Neural crest cell (in vitro differentiated cells): ENCODE measurements around the gene PAQR4. TPM values are rescaled to one million over a fixed set of nuclear protein-coding genes. Genes with fewer than 3 reads are reported as not detected.

ENCODE experiments used
- DNase-seq: peaks from one replicate; pipeline ENCODE4 v3.0.0; 2021; ENCODE audit warnings: low read depth, mixed read lengths, low spot score
- H3K27ac Mint-ChIP-seq: one replicate; pipeline ENCODE4 v1.8.0; 2021; ENCODE audit warnings: mild to moderate bottlenecking, mixed read lengths; ENCODE audit not compliant: unreplicated experiment
- H3K27me3 Mint-ChIP-seq: 2 replicates; pipeline ENCODE4 v1.8.0; 2021; ENCODE audit warnings: low read depth, mild to moderate bottlenecking, mixed read lengths
- H3K36me3 Mint-ChIP-seq: 2 replicates; pipeline ENCODE4 v1.8.0; 2021; ENCODE audit warnings: low read depth, mild to moderate bottlenecking, mixed read lengths
- H3K4me1 Mint-ChIP-seq: 2 replicates; pipeline ENCODE4 v1.8.0; 2021; ENCODE audit warnings: mixed read lengths
- H3K4me3 Mint-ChIP-seq: one replicate; pipeline ENCODE4 v1.8.0; 2021; ENCODE audit warnings: mild to moderate bottlenecking, mixed read lengths
- H3K9me3 Mint-ChIP-seq: 2 replicates; pipeline ENCODE4 v1.8.0; 2021; ENCODE audit warnings: mixed read lengths
- CTCF ChIP-seq: fragments of 200-600 bp; sonication (generic); conservative IDR thresholded peaks from 2 replicates; pipeline ENCODE4 v1.5.0; 2021; ENCODE audit warnings: antibody characterized with exemption, mild to moderate bottlenecking
- total RNA-seq: library from RNA; stranded (reverse); gene quantifications from 2 replicates; pipeline ENCODE4 v1.2.1, GENCODE V29; 2021

PAQR4 gene
- total RNA-seq, 1 donor from 2014 or later: 53.4 TPM

- DNase-seq: no peak
- TF ChIP-seq CTCF: no peak
- H3K4me3 Mint-ChIP-seq: no peak overlapping the region
Observed at GRCh38 chr16:2953706-2954627, 15.2 kb upstream of the PAQR4 start.

GRCh38 chr16:2954656-2955381 lies 14.3 kb upstream of the PAQR4 start:
- Mint-ChIP-seq H3K4me3 (no peak overlapping the region), H3K36me3 (no peaks in the 10 kb centered on the region), H3K9me3 (no peaks in the 10 kb centered on the region), H3K27me3 (peaks cover 11% of the 10 kb centered on the region), H3K27ac (no peak overlapping the region), H3K4me1 (no peaks in the 10 kb centered on the region)
- DNase-seq: no peak
- TF ChIP-seq CTCF: no peak

More at GRCh38 chr16:2953706-2954627, 15.2 kb upstream of the PAQR4 start:
- peaks cover 6% of the 10 kb centered on the region for H3K27me3 Mint-ChIP-seq
- no peaks in the 10 kb centered on the region for H3K36me3 Mint-ChIP-seq
- H3K4me1 Mint-ChIP-seq: no peaks in the 10 kb centered on the region
- no peak overlapping the region for H3K27ac Mint-ChIP-seq
- H3K9me3 Mint-ChIP-seq: no peaks in the 10 kb centered on the region

GRCh38 chr16:2955438-2955778 lies 13.7 kb upstream of the PAQR4 start:
- no peak for DNase-seq
- Mint-ChIP-seq H3K4me1 (no peaks in the 10 kb centered on the region), H3K27ac (no peak overlapping the region), H3K4me3 (no peak overlapping the region), H3K36me3 (no peaks in the 10 kb centered on the region), H3K27me3 (peaks cover 17% of the 10 kb centered on the region), H3K9me3 (no peaks in the 10 kb centered on the region)
- no peak for TF ChIP-seq CTCF

GRCh38 chr16:2955779-2956578 lies 13.2 kb upstream of the PAQR4 start:
- DNase-seq: no peak
- Mint-ChIP-seq H3K4me3 (no peak overlapping the region), H3K4me1 (no peaks in the 10 kb centered on the region), H3K27me3 (peaks cover 20% of the 10 kb centered on the region), H3K27ac (no peak overlapping the region), H3K36me3 (no peaks in the 10 kb centered on the region), H3K9me3 (no peaks in the 10 kb centered on the region)
- TF ChIP-seq CTCF: no peak

GRCh38 chr16:2956579-2956956 lies 12.6 kb upstream of the PAQR4 start:
- H3K36me3 Mint-ChIP-seq: no peaks in the 10 kb centered on the region
- H3K9me3 Mint-ChIP-seq: no peaks in the 10 kb centered on the region
- TF ChIP-seq CTCF: no peak
- DNase-seq: no peak
- H3K27ac Mint-ChIP-seq: no peak overlapping the region
- peaks cover 22% of the 10 kb centered on the region for H3K27me3 Mint-ChIP-seq
- H3K4me1 Mint-ChIP-seq: no peaks in the 10 kb centered on the region
- no peak overlapping the region for H3K4me3 Mint-ChIP-seq
